SKM-1 treated with dmso at 0.1 percent for 144 hours (cell line): ENCODE results near the gene CSTPP1.
"Not testable (repeated sequence)": the region's sequence is repeated elsewhere in the genome, so short reads cannot be mapped to it uniquely, and the experiment has no call there.

ENCODE experiments used
- DNase-seq: peaks from one replicate; lab custom pipeline; 2025; ENCODE audit not compliant: unreplicated experiment; lab: John Stamatoyannopoulos, UW

CSTPP1 gene

DNA sequence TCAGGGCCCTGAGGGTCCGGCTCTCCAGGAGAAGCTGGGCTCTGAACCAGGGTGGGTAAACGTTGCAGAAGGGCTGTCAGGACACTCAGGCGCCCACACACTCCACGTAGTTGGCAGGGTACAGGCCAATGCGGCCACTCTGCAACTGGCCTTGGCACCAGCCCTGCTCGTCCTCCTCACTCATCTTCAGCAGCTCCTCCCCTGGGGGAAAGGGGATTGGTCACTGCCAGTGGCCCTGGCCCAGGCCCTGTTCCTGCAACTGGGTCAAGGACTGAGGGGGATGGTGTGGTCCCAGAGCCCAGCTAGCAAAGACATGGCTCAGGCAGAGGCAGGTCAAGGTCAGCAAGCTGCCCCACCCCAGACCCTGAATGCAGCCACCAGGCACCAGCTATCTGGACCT is 241.3 kb downstream of the CSTPP1 start:
- DNase-seq = no peak

DNA sequence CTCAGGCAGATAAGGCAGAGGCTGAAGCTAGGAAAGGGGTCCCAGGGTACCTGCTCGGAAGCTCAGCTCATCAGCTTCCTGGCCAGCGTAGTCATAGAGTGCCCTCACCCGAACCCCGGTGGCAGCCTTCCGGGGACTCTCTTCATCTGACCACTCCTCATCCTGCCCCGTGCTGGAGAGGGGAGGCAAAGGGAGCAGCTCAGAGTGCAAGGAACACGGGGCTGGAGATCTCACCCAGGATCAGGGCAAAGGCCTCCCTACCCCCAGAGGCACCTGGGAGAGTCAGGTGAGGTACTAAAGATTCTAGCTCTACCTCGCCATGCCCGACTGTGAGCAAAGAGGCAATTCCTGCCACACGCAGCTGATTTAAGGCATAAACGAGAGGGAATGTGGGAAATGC is 241.8 kb downstream of the CSTPP1 start:
- no peak for DNase-seq

DNA sequence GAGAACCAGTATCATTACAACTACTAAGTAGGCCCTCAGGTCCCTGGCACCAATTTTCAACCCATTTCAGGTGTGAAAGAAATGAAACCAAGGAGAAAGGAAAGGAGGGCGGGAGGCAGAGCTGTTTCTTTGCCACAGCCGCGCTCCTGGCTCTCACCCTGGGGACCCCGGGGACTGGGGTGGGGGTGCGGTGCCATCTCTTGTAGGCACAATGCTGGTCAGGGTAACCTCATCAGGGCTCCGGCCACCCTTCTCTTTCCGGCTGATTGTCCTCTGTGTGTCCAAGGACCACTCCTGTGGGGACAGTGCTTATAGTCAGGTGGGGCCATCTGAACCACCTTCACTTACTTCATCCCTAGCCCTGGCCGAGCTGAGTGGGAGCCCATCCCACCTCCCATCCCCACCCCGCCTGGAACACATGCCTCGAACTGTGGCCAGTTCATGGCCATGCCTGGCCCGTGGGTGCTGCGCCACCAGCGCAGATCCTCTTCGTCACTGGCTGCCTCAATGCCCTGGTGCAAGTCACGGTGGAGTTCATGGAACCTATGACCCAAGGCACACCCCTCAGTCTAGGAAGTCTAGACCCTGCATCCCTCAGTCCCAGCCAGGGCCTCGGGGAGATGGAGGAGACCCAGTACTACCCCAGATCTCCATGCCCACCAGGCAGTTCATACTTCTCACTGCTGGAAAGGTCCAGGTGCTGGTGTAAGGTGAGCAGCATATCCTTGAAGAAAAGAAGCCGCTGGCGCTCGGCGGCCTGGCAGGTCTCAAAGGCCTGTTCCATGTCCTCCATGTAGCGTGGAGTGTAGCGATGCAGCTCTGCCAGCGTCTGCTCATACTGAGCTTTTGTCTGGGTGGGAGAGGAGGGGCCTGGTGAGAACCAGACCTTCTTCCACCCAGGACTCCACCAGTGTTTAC is 242.4 kb downstream of the CSTPP1 start:
- DNase-seq = no peak

DNA sequence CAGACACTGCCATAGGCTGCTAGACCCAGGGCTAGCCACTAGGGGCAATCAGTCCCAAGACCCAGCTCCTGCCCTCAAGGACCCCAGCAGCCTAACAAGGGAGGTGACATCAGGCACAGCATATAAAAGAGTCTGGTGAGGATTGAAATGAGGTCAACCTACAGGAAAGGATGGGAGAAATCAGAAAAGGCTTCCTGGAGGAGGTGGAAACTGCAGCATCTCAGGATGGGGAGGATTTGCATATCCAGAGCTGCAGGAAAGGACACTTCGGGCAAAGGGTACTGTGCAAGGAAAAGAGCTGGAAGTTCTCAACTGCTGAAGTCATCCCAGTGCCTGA is 243.1 kb downstream of the CSTPP1 start:
- DNase-seq = peak; percentile 27

DNA sequence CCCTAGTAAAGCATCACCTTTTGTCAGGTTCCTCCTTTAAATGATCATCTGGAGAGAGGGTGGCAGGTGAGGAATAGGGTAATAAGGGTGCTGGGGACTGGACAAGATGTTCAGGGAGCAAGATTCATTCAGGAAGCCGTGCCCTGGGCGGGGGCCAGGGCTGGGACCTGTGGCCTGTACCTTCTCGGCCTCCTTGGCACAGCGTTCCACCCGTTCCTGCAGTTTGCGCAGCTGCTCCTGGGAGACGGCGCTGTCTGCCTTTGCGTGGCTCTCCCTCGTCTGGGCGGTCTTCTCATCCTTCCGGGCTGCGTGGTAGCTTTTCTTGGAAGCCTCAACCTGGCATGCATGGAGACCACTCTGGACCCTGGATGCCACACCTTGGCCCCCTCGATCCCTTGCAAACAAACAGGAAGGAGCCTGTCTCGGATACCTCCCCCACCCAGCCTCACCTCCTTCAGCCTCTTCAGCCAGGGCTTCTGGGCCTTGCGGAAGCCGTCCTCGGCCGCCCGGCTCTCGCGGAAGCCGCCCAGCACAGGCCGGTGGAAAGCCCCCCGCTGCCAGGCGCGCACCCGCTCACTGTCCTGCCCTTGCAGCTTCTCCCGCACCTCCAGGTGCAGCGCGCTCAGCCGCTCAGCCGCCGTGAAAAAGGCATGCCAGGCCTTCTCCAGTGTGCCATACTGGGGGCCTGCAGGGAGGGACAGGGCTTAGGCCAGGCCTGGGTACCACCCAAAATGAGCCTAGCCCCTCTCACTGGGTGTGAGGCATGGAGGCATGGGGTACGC is 243.6 kb downstream of the CSTPP1 start:
- no peak for DNase-seq

DNA sequence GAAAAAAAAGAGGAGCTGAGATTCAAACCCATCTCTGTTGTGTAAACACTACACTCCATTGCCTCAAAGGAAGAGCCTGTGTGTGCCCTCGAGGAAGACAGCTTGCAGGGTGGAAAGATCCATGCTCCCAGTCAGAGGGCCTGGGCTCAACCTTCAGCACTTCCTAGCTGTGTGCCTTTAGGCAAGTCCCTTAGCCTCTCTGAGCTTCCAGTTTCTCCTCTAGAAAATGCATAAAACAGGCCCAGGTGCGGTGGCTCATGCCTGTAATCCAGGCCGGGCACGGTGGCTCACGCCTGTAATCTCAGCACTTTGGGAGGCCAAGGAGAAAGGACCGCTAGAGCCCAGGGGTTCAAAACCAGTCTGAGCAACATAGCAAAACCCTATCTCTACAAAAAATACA is 244.7 kb downstream of the CSTPP1 start:
- DNase-seq = no peak

DNA sequence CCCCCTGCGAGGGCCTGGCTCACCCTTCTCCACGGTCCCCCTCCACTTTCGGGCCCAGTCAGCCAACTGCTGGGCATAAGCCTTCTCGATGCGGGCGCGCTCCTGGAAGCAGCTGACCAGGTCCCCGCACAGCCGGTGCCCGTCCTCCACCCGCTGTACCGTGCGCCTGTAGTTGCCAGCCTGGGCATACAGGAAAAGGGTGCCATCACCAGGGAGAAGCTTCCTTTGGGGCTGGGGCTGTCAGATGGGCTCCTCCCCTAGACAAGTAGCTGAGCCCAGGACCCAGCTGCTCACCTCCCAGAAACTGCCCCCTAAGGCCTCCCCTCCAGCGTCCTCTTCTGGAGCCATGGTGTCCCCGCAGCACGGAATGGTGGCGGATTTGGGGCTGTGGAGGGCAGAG is 245.8 kb downstream of the CSTPP1 start:
- DNase-seq = no peak

DNA sequence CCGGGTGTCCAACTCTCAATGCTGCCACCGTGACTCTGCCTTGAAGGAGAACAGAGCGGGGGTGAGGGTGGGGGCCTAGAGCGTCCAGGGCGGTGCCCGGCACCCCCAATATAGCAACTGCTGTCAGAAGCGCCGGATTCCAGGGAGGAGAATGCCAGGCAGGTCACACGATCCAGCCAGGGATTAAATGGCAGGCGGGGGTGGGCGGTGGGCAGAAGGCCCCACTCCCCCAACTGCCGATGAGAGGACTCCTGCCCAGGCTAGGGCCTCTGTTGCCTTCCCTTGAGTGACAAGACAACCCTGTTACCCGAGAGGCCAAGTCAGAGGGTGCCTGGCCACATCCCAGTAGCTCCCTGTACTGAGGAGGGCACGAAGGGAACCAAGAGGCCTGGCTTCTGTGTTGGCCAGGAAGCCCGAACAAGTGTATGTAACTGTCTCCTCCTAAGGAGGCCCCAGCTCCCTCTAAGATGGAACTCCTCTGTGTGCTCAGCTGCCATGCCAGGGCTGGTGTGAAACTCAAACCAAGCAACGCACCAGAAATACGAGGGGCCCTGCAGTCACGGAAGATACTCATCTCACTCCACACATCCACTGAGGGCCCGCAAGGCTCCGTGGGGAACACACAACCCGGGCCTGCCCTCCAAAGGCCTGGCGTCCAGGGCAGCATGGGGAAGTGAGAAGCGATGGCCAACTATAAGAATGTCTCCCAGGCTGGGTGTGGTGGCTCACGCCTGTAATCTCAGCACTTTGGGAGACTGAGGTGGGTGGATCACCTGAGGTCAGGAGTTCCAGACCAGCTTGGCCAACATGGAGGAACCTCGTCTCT is 246.7 kb downstream of the CSTPP1 start:
- DNase-seq = no peak

DNA sequence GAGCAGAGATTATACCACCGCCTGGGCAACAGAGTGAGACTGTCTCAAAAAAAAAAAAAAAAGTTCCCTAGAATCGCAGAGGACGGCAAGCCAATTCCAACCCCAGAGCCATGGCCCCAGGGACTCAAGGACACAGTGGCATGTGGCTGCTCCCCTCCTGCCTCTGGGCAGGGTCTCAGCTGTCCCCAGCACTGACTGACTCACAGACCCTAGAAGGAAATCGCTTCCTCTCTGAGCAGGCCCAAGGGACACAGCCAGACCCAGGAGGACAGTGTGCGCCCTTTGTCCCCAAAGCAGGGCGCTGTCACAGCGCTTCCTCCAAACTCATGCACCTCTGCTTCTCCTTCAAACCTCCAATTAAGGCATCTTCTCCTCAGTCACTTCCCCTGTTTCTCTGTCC is 247.4 kb downstream of the CSTPP1 start:
- no peak for DNase-seq

DNA sequence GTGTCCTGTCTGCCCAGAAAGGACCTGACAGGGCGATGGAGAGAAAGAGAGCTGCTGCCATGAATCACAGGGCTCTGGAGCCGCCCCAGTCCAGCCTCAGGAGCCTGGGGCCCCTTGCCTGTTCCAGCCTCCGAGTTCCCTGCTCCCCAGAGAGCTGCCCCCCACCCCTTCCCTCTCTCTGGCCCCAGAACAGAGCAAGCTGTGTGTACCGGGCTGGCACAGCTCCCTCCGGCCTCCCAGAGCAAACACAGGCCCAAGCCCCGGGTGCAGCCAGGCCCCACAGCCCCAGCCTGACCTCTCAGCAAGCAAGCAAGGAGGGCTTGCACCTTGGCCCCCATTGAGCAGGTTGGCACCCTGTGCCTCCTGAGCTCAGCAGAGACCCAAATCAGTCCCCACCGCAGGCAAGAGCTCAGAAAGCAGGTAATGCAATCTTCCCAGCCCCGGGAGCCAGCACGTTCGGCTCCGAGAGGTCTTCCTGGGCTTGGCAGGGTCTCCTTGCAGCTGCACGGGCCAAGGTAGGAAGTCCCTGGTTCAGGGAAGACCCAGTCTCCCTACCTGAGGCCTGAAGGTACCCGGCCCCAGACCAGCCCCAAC is 248.2 kb downstream of the CSTPP1 start:
- DNase-seq = no peak

DNA sequence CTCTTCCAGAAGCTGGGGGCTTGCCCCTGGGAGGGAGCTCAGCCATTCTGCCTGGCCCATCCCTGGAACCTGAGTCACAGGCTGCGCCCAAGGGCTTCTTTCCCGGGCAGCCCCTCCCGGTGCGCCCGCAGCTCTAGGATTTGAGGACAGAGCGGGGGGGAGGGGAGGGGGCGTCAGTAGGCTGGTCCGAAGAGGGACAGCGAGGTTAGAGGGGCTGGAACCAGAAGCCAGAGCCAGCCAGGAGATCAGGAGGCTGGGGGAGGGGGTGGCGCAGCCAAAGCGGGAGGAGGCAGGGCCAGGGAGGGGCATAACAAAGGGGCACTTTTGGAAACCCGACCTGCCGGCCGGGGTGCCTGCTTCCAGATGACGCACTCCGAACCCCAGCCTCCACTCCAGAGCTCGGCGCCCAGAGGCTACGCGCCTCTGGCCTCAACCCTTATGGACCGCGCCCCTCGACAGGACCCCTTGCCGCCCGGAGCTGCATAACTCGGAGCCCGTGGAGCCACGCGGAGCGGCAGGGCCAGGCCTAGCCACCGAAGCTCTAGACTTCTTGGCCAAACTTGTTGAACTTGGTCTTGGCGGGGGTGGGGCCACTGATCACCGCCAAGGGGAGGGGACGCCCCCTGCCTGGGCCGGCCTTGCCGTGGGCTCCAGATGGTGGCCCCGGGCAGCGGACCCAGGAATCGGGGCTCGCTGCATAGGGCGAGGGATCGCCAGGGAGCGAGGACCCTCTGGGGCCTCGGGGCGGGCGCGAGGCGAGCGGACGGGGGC is 248.9 kb downstream of the CSTPP1 start:
- DNase-seq = no peak

DNA sequence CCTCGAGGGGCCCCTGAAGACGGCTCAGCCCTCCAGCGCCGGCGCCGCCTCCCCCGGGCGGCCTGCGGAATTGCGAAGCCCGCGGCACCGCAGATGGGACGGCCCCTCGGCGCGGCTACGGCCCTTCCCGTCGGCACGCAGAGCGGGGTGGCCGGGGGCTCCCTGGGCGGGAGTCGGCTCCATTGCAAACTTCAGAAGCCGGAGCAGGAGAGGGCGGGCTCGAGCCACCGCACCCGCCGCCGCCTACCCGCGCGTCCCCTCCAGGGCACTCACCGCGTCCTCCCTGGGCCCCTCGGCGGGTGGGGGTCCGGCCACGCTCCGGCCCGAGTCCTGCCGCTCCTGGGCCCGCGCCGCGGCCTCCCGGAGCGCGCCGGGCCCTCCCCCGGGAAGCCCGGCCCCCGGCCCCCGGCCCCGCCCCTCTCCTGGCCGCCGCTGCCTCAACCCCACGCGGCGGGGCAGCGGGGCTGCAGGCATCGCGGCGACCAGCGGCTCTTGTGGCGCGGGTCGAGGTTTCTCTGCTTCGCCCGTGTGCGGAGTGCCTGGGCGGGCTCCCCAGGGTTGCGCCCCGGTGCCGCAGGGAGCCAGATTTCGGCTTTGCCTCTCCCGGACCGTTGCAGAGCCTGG is 249.6 kb downstream of the CSTPP1 start, which contains the start of gene PACSIN3:
Gene PACSIN3, minus strand, starts transcription at position 359 of the 624 bp plus-strand sequence. CDS start 3,707 bp downstream, outside the sequence.
- DNase-seq = peak; percentile 32

DNA sequence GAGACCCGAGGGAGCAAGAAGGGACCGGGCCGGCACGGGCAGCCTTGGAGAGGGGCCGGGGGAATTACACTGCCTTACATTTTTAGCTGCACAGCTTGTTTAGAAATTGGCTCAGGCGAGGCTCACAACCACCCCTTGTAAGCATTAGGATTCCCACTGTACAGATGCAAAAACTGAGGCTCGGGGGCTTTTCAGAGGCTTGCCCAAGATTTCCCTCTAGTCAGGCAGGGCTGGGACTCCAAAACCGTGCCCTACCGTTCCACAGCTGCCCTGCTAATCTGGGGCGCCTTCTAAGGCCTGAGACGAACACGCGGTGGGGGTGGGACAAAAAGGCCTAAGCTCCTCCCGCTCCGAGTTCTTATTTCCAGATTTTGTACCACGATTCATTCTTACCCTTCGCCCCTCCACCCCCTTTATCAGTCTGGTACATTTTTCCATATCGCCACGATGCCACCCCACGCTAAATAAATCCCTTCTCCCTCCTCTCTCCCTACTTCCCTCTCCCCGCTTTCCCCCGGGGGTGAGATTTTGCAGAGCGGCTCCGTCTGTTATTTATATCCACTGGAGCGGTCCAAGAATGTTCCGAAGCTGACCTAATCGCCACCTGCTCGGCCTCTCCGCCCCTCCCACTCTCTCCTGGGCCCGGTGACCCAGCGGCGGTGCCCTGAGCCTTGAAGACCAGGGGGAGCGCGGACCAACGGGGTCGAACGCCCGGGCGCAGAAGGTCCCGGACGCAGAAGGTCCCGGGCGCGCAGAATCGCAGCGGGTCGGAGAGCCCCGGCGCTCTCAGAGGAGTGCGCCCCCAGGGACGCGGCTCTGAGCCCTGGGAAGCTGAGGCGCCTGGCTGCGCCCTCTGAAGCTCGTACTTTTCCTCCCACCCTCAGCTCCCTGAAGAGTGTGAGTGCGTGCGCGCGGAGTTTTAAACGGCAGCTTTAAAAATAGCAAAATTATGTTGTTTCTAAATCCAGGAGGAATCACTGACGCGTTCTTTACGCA is 250.4 kb downstream of the CSTPP1 start:
- DNase-seq = no peak

DNA sequence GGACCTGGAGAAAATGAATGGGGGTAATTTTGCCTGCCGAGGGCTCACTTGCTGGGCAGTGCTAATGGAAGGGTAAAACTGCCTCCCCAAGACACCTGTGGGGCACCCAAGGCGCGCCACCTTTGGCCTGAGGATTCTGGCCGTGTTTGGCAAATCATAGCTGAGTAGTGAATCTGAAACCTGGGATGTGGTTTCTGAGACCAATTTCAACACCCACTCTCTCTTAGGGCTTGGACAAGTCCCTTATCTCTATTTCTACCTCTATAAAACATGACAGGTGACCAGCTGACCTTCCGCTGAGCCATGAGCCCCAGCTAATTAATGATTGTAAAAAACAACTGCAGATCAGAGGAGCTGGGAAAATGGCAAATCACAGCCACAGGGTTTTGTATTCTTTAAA is 251.2 kb downstream of the CSTPP1 start:
- DNase-seq = no peak

DNA sequence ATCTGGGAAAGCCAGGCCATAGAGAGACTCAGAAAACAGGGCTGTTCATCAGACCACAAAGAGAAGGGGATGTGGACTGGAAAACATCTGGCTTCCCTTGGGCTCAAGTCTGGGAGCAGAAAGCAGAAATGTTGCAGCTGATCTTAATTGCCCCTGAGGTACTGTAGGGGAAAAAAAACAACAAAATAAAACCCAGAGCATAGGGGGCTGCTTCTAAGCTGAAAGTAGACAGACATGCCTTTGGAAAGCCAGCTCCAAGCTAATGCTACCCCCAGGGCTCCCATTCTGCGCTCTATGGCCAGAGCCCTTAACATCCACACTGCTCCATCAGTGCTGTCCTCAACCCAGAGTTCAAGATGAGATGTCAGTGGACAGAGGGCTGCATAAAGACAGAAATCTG is 251.7 kb downstream of the CSTPP1 start:
- no peak for DNase-seq

DNA sequence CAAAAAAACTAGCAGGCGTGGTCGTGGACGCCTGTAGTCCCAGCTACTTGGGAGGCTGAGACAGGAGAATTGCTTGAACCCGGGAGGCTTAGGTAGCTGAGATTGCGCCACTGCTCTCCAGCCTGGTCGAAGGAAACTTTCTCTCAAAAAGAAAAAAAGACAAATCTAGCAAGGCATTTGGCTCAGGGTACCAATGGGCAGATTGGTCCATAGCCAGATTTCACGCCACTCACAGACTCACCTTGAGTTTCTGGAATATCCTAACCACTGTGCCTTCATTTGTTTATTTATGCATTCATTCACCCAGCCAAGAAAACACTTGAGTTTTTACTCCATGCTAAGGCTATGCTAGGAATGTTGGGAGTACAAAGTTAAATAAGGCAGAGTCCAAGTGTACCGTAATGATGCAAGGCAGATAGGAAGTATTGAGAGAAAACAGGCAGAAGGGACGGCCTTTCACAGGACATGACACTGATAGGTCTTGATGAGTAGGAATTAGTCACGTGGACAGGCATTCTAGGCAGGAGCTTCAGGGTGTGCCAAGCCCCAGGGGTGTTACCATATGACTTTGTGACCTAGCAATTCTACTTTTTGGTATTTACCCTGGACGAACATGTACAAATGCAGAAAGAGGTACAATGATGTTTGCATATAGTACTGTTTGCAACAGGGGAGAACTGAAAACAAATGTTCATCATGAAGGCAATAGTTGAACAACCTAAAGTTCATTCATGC is 252.7 kb downstream of the CSTPP1 start:
- DNase-seq = no peak

DNA sequence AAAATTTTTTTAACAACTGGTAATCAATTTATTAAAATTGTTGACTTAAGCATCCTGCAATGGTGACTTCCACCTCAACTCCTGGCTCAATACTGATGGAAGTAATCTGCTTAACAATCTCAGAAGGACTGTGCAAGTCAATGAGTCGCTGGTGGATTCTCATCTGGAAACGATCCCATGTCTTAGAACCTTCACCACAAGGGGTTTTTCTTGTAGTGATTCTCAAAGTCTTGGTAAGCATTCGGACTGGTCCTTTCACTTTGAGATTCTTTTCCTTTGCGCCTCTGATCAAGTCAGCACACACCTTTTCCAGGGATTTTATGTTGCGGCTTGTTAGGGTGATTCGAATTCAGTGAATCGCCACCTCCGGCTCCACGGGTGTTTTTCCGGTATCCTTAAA is 254.6 kb downstream of the CSTPP1 start:
- DNase-seq = not testable (repeated sequence)

DNA sequence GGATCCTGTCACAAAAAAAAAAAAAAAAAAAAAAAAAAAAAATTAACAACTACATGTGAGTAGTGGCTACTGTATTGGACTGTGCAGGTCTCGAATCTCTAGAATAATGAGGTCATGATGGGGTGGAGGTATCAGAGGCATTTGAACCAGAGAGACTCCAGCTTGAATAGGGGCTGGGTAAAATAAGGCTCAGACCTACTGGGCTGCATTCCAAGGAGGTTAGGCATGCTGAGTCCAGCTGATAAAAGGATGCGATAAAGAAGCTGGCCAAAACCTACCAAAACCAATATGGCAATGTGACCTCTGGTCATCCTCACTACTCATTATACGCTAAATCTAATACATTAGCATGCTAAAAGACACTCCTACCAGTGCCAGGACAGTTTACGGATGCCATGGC is 255.6 kb downstream of the CSTPP1 start:
- no peak for DNase-seq
